Endodermal cell (in vitro differentiated cells): ENCODE results near the gene ARL4D. TPM values are rescaled to one million over a fixed set of nuclear protein-coding genes. Genes with fewer than 3 reads are reported as not detected.
"Not testable (repeated sequence)": the region's sequence is repeated elsewhere in the genome, so short reads cannot be mapped to it uniquely, and the experiment has no call there.

ENCODE experiments used
- DNase-seq: peaks from one replicate; pipeline ENCODE4 v3.0.0-alpha.2; 2017
- H3K27ac ChIP-seq: 2 replicates; pipeline ENCODE4 v1.5.1; 2013; ENCODE audit warnings: mild to moderate bottlenecking, low read depth, low read length, moderate library complexity
- H3K27me3 ChIP-seq: 2 replicates; pipeline ENCODE4 v1.6.1; 2013; ENCODE audit warnings: mild to moderate bottlenecking, low read length, moderate library complexity; ENCODE audit not compliant: insufficient read depth, control insufficient read depth, poor library complexity, severe bottlenecking
- H3K36me3 ChIP-seq: 2 replicates; pipeline ENCODE4 v1.7.0; 2013; ENCODE audit warnings: mild to moderate bottlenecking, low read length, moderate library complexity; ENCODE audit not compliant: control insufficient read depth, insufficient read depth
- H3K4me1 ChIP-seq: one replicate; pipeline ENCODE4 v1.7.0; 2013; ENCODE audit warnings: low read length; ENCODE audit not compliant: control insufficient read depth, insufficient read depth
- H3K4me3 ChIP-seq: 2 replicates; pipeline ENCODE4 v1.5.1; 2013; ENCODE audit warnings: mild to moderate bottlenecking, low read length, moderate library complexity
- H3K9ac ChIP-seq: 2 replicates; pipeline ENCODE4 v1.6.1; 2013; ENCODE audit warnings: mild to moderate bottlenecking, low read length, moderate library complexity; ENCODE audit not compliant: poor library complexity, severe bottlenecking; ENCODE audit errors: extremely low read depth
- H3K9me3 ChIP-seq: 2 replicates; pipeline ENCODE4 v1.6.1; 2013; ENCODE audit warnings: mild to moderate bottlenecking, low read length, moderate library complexity; ENCODE audit not compliant: control insufficient read depth
- H3K27ac Mint-ChIP-seq: 2 replicates; pipeline ENCODE4 v1.8.0; 2020; ENCODE audit warnings: mixed read lengths
- H3K27me3 Mint-ChIP-seq: 2 replicates; pipeline ENCODE4 v1.8.0; 2021; ENCODE audit warnings: mild to moderate bottlenecking, mixed read lengths; ENCODE audit not compliant: insufficient read depth
- H3K36me3 Mint-ChIP-seq: 2 replicates; pipeline ENCODE4 v1.8.0; 2020; ENCODE audit warnings: low read depth, mixed read lengths
- H3K4me1 Mint-ChIP-seq: 2 replicates; pipeline ENCODE4 v1.8.0; 2020; ENCODE audit warnings: mixed read lengths
- H3K4me3 Mint-ChIP-seq: 2 replicates; pipeline ENCODE4 v1.8.0; 2020; ENCODE audit warnings: mild to moderate bottlenecking, moderate library complexity, mixed read lengths
- H3K9me3 Mint-ChIP-seq: 2 replicates; pipeline ENCODE4 v1.8.0; 2020; ENCODE audit warnings: mild to moderate bottlenecking, mixed read lengths
- WGBS, 2 experiments: methylation state at CpG; one replicate each; pipeline versions ENCODE4 v1.1.5 to v1.1.7; 2013; ENCODE audit warnings: missing lambda C conversion rate in 2 of 2, mixed read lengths in 1 of 2; ENCODE audit not compliant: insufficient coverage in 1 of 2, insufficient read length in 1 of 2; 5-methylcytosine and 5-hydroxymethylcytosine counted together
- total RNA-seq, 2 donors: library from RNA; stranded (reverse); fragmentation: NEBNext Ultra II Directional in 1 of 2; extraction: Animal tissue kit (Norgen Biotek cat#: 25700) in 1 of 2; gene quantifications; 2 replicates in 1 of 2; 3 replicates in 1 of 2; pipeline ENCODE4 v1.2.1, GENCODE V29; 2021
- TF ChIP-seq, protein P1 (sequence below): fragments of 200-600 bp; sonication (generic); conservative IDR thresholded peaks from 2 replicates; pipeline ENCODE4 v1.5.0; 2021; ENCODE audit warnings: antibody characterized with exemption, mild to moderate bottlenecking

ARL4D gene
- total RNA-seq, 2 donors from 2014 or later = 129 to 142 TPM

DNA sequence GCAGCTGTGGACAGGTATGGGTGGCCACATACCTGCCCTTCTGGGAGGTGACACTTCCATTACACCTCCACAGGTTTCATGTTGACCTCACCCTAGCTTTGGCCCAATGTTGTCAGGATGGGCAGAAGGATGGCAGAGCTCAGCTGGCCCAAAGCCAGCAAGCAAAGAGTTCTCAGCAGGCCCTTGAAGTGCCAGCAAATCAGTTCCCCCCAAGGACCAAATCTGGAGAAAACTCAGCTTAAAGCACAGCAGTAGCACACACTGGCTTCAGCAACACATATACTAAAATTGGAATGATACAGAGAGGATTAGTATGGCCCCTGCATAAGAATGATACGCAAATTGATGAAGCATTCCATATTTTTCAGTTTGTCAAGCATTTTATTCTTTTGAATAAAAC lies 13.4 kb downstream of the ARL4D start:
- peaks cover 4% of the 10 kb centered on the region for H3K4me1 ChIP-seq
- no peak overlapping the region for H3K27ac ChIP-seq
- no peak overlapping the region for H3K9ac ChIP-seq
- Mint-ChIP-seq H3K27ac (no peak overlapping the region), H3K27me3 (peaks cover 16% of the 10 kb centered on the region), H3K36me3 (peaks cover 16% of the 10 kb centered on the region), H3K4me1 (peaks cover 37% of the 10 kb centered on the region), H3K9me3 (peaks cover 13% of the 10 kb centered on the region), H3K4me3 (no peak overlapping the region)
- no peaks in the 10 kb centered on the region for H3K27me3 ChIP-seq
- TF ChIP-seq, protein P1, sequence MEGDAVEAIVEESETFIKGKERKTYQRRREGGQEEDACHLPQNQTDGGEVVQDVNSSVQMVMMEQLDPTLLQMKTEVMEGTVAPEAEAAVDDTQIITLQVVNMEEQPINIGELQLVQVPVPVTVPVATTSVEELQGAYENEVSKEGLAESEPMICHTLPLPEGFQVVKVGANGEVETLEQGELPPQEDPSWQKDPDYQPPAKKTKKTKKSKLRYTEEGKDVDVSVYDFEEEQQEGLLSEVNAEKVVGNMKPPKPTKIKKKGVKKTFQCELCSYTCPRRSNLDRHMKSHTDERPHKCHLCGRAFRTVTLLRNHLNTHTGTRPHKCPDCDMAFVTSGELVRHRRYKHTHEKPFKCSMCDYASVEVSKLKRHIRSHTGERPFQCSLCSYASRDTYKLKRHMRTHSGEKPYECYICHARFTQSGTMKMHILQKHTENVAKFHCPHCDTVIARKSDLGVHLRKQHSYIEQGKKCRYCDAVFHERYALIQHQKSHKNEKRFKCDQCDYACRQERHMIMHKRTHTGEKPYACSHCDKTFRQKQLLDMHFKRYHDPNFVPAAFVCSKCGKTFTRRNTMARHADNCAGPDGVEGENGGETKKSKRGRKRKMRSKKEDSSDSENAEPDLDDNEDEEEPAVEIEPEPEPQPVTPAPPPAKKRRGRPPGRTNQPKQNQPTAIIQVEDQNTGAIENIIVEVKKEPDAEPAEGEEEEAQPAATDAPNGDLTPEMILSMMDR = no peak
- H3K9me3 ChIP-seq = no peaks in the 10 kb centered on the region
- 83 to 94% methylated on average over 1 of the region's 1 CpG for WGBS, 2 experiments
- DNase-seq = no peak
- peaks cover 9% of the 10 kb centered on the region for H3K36me3 ChIP-seq
- H3K4me3 ChIP-seq = no peak overlapping the region

DNA sequence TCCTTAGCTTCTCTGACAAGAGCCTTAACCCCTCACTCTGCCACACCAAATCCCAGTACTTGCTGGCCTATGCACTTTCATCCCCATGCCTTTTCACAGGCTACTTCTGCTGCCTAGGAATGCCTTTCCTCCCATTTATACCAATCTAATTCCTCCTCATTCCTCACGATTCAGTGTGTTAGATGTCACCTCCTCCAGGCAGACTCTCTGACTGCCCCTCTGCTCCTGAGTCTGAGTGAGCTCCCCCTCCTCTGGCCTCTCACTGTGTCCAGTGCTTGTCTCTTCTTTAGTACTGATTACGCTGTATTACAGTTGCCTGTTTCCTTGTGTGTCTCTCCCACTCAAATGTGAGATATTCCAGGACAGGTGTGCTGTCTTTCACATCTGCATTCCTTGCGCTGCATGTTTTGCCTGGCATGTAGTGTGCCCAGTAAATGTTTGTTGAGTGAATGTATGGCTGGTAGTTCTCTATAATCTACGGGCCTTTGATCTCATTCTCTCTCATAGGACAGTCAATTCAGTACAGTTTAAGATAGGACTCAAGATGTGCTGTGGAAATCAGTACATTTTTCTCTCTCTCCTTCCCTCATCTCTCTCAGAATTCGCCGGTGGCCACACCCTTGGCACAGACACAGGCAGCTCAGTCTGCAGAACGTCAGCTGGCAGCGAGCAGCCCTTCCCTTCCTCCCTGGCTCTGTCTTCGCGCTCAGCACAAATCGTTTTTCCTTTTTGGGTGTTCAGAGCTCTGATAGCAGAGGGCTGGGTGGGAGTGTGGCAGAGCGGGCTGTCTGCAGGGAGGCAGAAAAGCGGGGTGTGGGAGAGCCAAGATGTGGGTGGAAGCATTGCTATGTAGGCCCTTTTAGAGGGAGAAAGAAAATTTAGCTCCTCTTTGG lies 18.5 kb downstream of the ARL4D start:
- no peaks in the 10 kb centered on the region for H3K9me3 ChIP-seq
- no peaks in the 10 kb centered on the region for H3K36me3 Mint-ChIP-seq
- H3K27me3 Mint-ChIP-seq = peaks cover 20% of the 10 kb centered on the region
- H3K9ac ChIP-seq = no peak overlapping the region
- H3K4me1 ChIP-seq = peaks cover 11% of the 10 kb centered on the region
- no peak overlapping the region for H3K27ac ChIP-seq
- TF ChIP-seq, protein P1 = no peak
- no peak overlapping the region for H3K4me3 Mint-ChIP-seq
- H3K27ac Mint-ChIP-seq = no peak overlapping the region
- peaks cover 26% of the 10 kb centered on the region for H3K4me1 Mint-ChIP-seq
- no peaks in the 10 kb centered on the region for H3K27me3 ChIP-seq
- H3K36me3 ChIP-seq = no peaks in the 10 kb centered on the region
- DNase-seq = no peak
- H3K9me3 Mint-ChIP-seq = no peaks in the 10 kb centered on the region
- no peak overlapping the region for H3K4me3 ChIP-seq
- WGBS, 2 experiments = 84 to 85% methylated on average over 8 to 13 of the region's 13 CpGs

DNA sequence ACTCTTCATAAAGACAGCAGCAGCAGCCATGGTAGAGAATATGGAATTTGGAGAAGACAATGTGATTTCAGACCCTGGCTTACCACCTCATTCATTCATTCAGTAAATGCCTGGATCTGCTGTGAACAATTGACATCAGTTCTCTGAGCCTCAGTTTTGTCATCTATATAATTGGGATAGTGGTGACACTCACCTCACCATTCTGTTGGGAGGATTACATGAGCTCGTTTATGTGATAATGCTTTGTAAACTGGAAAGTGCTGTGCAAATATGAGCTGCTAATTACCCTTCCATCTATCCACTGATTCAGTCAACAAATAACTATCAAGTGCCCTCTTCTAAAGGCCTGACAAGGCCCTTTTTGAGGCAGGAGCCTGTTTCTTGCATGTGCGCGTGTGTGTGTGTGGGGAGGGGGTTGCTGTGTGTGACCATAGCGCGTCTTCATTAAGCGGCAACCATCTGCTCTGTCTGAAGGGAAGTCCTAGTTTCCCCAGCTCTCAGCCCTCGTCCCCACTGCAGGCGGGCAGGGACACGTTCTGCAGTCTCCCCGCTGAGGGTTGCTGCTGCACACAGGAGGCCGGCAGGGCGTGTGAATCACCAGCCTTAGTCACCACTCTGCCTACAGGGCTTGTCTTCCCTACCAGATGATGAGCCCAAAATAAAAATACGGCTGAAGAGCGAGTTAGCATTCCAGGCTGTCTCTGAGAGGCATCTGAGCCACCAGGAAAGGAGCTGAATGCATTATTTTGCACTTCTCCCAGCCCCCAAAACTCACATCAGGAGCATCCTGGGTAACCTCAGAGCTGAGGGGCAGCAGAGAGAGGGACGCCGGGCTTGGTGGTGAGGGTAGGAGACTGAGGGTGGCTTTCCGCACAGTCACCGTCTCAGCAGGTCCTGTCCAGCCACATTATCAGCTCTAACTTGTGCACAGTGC lies 19.9 kb downstream of the ARL4D start:
- H3K4me1 Mint-ChIP-seq = peaks cover 23% of the 10 kb centered on the region
- Histone ChIP-seq H3K4me3 (no peak overlapping the region), H3K9ac (peak overlapping the region; percentile 8), H3K27me3 (no peaks in the 10 kb centered on the region), H3K36me3 (no peaks in the 10 kb centered on the region), H3K9me3 (no peaks in the 10 kb centered on the region), H3K27ac (peak overlapping the region; percentile 26), H3K4me1 (peaks cover 11% of the 10 kb centered on the region)
- WGBS, 2 experiments = 59 to 62% methylated on average over 14 to 17 of the region's 18 CpGs
- H3K27me3 Mint-ChIP-seq = peaks cover 20% of the 10 kb centered on the region
- H3K36me3 Mint-ChIP-seq = no peaks in the 10 kb centered on the region
- DNase-seq = peak; percentile 88
- H3K9me3 Mint-ChIP-seq = no peaks in the 10 kb centered on the region
- no peak overlapping the region for H3K27ac Mint-ChIP-seq
- H3K4me3 Mint-ChIP-seq = no peak overlapping the region
- TF ChIP-seq, protein P1 = no peak

DNA sequence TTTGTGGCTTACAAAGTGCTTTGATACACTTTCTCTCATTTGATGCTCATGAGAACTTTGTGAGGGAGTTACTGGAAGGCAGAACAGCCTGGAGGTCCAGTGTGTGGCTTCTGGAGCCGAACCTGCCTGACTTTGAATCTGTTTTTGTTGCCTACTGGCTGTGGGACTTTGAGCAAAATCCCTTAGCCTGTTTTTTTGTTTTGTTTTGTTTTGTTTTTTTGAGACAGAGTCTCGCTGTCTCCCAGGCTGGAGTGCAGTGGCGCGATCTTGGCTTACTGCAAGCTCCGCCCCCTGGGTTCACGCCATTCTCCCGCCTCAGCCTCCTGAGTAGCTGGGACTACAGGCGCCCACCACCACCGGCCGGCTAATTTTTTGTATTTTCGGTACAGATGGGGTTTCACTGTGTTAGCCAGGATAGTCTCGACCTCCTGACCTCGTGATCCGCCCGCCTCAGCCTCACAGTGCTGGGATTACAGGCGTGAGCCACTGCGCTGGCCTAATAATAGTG lies 20.6 kb downstream of the ARL4D start:
- H3K9me3 Mint-ChIP-seq, DNase-seq, H3K27ac Mint-ChIP-seq, H3K9me3 ChIP-seq, H3K36me3 Mint-ChIP-seq, H3K4me3 ChIP-seq, H3K4me3 Mint-ChIP-seq, H3K9ac ChIP-seq, H3K27me3 ChIP-seq, H3K36me3 ChIP-seq: not testable (repeated sequence)
- 96 to 98% methylated on average over 5 to 17 of the region's 17 CpGs for WGBS, 2 experiments
- peaks cover 11% of the 10 kb centered on the region for H3K4me1 ChIP-seq
- H3K27me3 Mint-ChIP-seq = peaks cover 20% of the 10 kb centered on the region
- peaks cover 23% of the 10 kb centered on the region for H3K4me1 Mint-ChIP-seq
- H3K27ac ChIP-seq = peak overlapping the region; percentile 26
